Esophagus squamous epithelium (tissue), 5 donors: ENCODE measurements around the gene MTX2. TPM values are rescaled to one million over a fixed set of nuclear protein-coding genes. Genes with fewer than 3 reads are reported as not detected.

Source experiments
- DNase-seq: peaks from one replicate; lab custom pipeline; 2025; lab: John Stamatoyannopoulos, UW
- H3K27ac ChIP-seq, 4 donors: fragments of 200-600 bp; sonication (generic); one replicate each; pipeline ENCODE4 v1.5.1; 2016 to 2019; ENCODE audit warnings: mild to moderate bottlenecking in 1 of 4
- H3K27me3 ChIP-seq, 4 donors: fragments of 200-600 bp; sonication (generic); 1 replicate in 3 of 4; 2 replicates in 1 of 4; pipeline versions ENCODE4 v1.5.1 to v1.6.0; 2017 to 2021; ENCODE audit warnings: antibody characterized with exemption in 1 of 4
- H3K36me3 ChIP-seq, 3 donors: fragments of 200-600 bp; sonication (generic); one replicate each; pipeline ENCODE4 v1.5.1; 2016 to 2019
- H3K4me1 ChIP-seq, 3 donors: fragments of 200-600 bp; sonication (generic); one replicate each; pipeline ENCODE4 v1.5.1; 2017 to 2019
- H3K4me3 ChIP-seq, 4 donors: fragments of 200-600 bp; sonication (generic); 1 replicate in 3 of 4; 2 replicates in 1 of 4; pipeline ENCODE4 v1.5.1; 2016 to 2019; ENCODE audit warnings: mild to moderate bottlenecking in 2 of 4, moderate library complexity in 1 of 4
- H3K9me3 ChIP-seq, 3 donors: fragments of 200-600 bp; sonication (generic); one replicate each; pipeline ENCODE4 v1.5.1; 2016 to 2019
- CTCF ChIP-seq, 6 experiments: fragments of 450-650 bp in 4 of 6; fragments of 200-600 bp in 2 of 6; sonication (generic) in 2 of 6; IDR thresholded peaks; one replicate each; pipeline ENCODE4 v1.5.1; 2016 to 2019; ENCODE audit warnings: antibody characterized with exemption in 6 of 6, mild to moderate bottlenecking in 4 of 6, moderate library complexity in 4 of 6
- POLR2A ChIP-seq, 4 donors: fragments of 450-650 bp; IDR thresholded peaks; one replicate each; pipeline ENCODE4 v1.6.1; 2017; ENCODE audit warnings: antibody characterized with exemption in 4 of 4, mild to moderate bottlenecking in 4 of 4, moderate library complexity in 3 of 4
- WGBS, 2 donors: methylation state at CpG; one replicate each; pipeline ENCODE4 v1.1.5; 2018; 5-methylcytosine and 5-hydroxymethylcytosine counted together
- intact Hi-C: fragments of 100-400 bp; cut with DNase I; formaldehyde crosslinking; loops from one replicate; pipeline ENCODE4 v1.15.0; 2022
- total RNA-seq, 4 donors: library from RNA; depleted of rRNA; stranded (reverse); fragments of >200 nt; gene quantifications; one replicate each; pipeline ENCODE4 v1.1.0, GENCODE V29; 2016
- donor health status: DM: yes; HTN: yes; CAD: no.

The MTX2 gene
- total RNA-seq, 4 donors from 2014 or later, result 28.4 to 43.5 (median 36.6) TPM

GRCh38 chr2:176317623-176318065, 48.4 kb downstream of the MTX2 start:
- WGBS, 2 donors, result 88 to 91% methylated on average over 1 of the region's 1 CpG
- TF ChIP-seq CTCF (IDR thresholded peaks at IDR 0.05) (no peak), POLR2A (IDR thresholded peaks at IDR 0.05) (no peak)
- Histone ChIP-seq H3K36me3 (peaks cover 0 to 37% (median 0%) of the 10 kb centered on the region in 3 donors), H3K27ac (no peak overlapping the region), H3K27me3 (no peaks in the 10 kb centered on the region), H3K4me3 (no peak overlapping the region), H3K4me1 (peaks cover 0 to 7% (median 0%) of the 10 kb centered on the region in 3 donors), H3K9me3 (no peaks in the 10 kb centered on the region)
- DNase-seq, result no peak
- intact Hi-C loops, result no loop called here

GRCh38 chr2:176321916-176322315, 52.7 kb downstream of the MTX2 start:
- no peaks in the 10 kb centered on the region for H3K9me3 ChIP-seq
- WGBS, 2 donors, result 87 to 88% methylated on average over 1 of the region's 1 CpG
- peaks cover 0 to 12% (median 0%) of the 10 kb centered on the region in 3 donors for H3K36me3 ChIP-seq
- intact Hi-C loops, result no loop called here
- H3K27me3 ChIP-seq, result no peaks in the 10 kb centered on the region
- H3K27ac ChIP-seq, result no peak overlapping the region
- H3K4me1 ChIP-seq, result peaks cover 0 to 4% (median 0%) of the 10 kb centered on the region in 3 donors
- TF ChIP-seq CTCF (IDR thresholded peaks at IDR 0.05) (no peak), POLR2A (IDR thresholded peaks at IDR 0.05) (no peak)
- H3K4me3 ChIP-seq, result no peak overlapping the region
- DNase-seq, result no peak

- no peak overlapping the region for H3K27ac ChIP-seq
- DNase-seq, result no peak
- intact Hi-C loops, result no loop called here
- TF ChIP-seq CTCF (IDR thresholded peaks at IDR 0.05) (no peak), POLR2A (IDR thresholded peaks at IDR 0.05) (no peak)
- H3K36me3 ChIP-seq, result peaks cover 0 to 28% (median 0%) of the 10 kb centered on the region in 3 donors
- H3K9me3 ChIP-seq, result no peaks in the 10 kb centered on the region
- 78 to 96% methylated on average over 3 of the region's 3 CpGs for WGBS, 2 donors
- H3K4me1 ChIP-seq, result peaks cover 0 to 4% (median 0%) of the 10 kb centered on the region in 3 donors
- no peaks in the 10 kb centered on the region for H3K27me3 ChIP-seq
- H3K4me3 ChIP-seq, result no peak overlapping the region
Observed at GRCh38 chr2:176324862-176325261, 55.6 kb downstream of the MTX2 start.

- H3K27me3 ChIP-seq, result no peaks in the 10 kb centered on the region
- H3K9me3 ChIP-seq, result no peaks in the 10 kb centered on the region
- TF ChIP-seq CTCF (IDR thresholded peaks at IDR 0.05) (no peak), POLR2A (IDR thresholded peaks at IDR 0.05) (no peak)
- intact Hi-C loops, result no loop called here
- H3K4me1 ChIP-seq, result peaks cover 0 to 4% (median 0%) of the 10 kb centered on the region in 3 donors
- 38 to 55% methylated on average over 1 of the region's 1 CpG for WGBS, 2 donors
- H3K27ac ChIP-seq, result no peak overlapping the region
- no peak overlapping the region for H3K4me3 ChIP-seq
- no peak for DNase-seq
- peaks cover 0 to 29% (median 0%) of the 10 kb centered on the region in 3 donors for H3K36me3 ChIP-seq
Observed at GRCh38 chr2:176325732-176326131, 56.5 kb downstream of the MTX2 start.

GRCh38 chr2:176328149-176328548, 58.9 kb downstream of the MTX2 start:
- no peaks in the 10 kb centered on the region for H3K9me3 ChIP-seq
- no peak for TF ChIP-seq CTCF (IDR thresholded peaks at IDR 0.05)
- no peak for TF ChIP-seq POLR2A (IDR thresholded peaks at IDR 0.05)
- intact Hi-C loops, result no loop called here
- 88 to 89% methylated on average over 3 of the region's 3 CpGs for WGBS, 2 donors
- H3K27me3 ChIP-seq, result no peaks in the 10 kb centered on the region
- H3K4me3 ChIP-seq, result no peak overlapping the region
- no peak overlapping the region for H3K27ac ChIP-seq
- peaks cover 0 to 4% (median 0%) of the 10 kb centered on the region in 3 donors for H3K4me1 ChIP-seq
- no peak for DNase-seq
- peaks cover 0 to 33% (median 0%) of the 10 kb centered on the region in 3 donors for H3K36me3 ChIP-seq
